Psoas muscle (tissue), 8 donors: ENCODE results near the gene PRKCA. TPM values are rescaled to one million over a fixed set of nuclear protein-coding genes. Genes with fewer than 3 reads are reported as not detected.

Experiments
- ATAC-seq, 4 donors: fragments of 200-7000 bp; cut with Tn5 transposase; one replicate each; pipeline ENCODE4 v1.9.1; 2020; ENCODE audit warnings: moderate library complexity in 3 of 4, mild to moderate bottlenecking in 2 of 4
- DNase-seq, 2 donors: peaks; one replicate each; pipeline ENCODE4 v3.0.0-alpha.2; 2020
- H3K27ac ChIP-seq: fragments of 200-600 bp; one replicate; pipeline ENCODE4 v1.8.0; 2022
- H3K27me3 ChIP-seq, 3 donors: fragments of 200-600 bp in 1 of 3; one replicate each; pipeline versions ENCODE4 v1.6.1 to v1.8.0; 2013 to 2022; ENCODE audit warnings: low read length in 2 of 3, mild to moderate bottlenecking in 2 of 3, moderate library complexity in 1 of 3; ENCODE audit not compliant: insufficient read depth in 3 of 3
- H3K36me3 ChIP-seq, 2 donors: fragments of 200-600 bp in 1 of 2; one replicate each; pipeline versions ENCODE4 v1.6.1 to v1.8.0; 2013 to 2022; ENCODE audit warnings: low read depth in 1 of 2, mild to moderate bottlenecking in 1 of 2, moderate library complexity in 1 of 2; ENCODE audit not compliant: insufficient read depth in 1 of 2
- H3K4me1 ChIP-seq: fragments of 200-600 bp; one replicate; pipeline ENCODE4 v1.8.0; 2022
- H3K4me3 ChIP-seq: fragments of 200-600 bp; one replicate; pipeline ENCODE4 v1.8.0; 2022; ENCODE audit warnings: mild to moderate bottlenecking
- H3K9me3 ChIP-seq: fragments of 200-600 bp; one replicate; pipeline ENCODE4 v1.8.0; 2022
- CTCF ChIP-seq: fragments of 200-600 bp; IDR thresholded peaks from one replicate; pipeline ENCODE4 v1.8.0; 2022; ENCODE audit warnings: antibody characterized with exemption
- WGBS, 3 donors: extraction: QIAGEN DNeasy Blood & Tissue Kit; methylation state at CpG; one replicate each; pipeline versions ENCODE4 v1.1.6 to v1.1.7; 2013; 5-methylcytosine and 5-hydroxymethylcytosine counted together
- intact Hi-C, 2 donors: fragments of 100-400 bp; cut with DNase I; formaldehyde crosslinking; loops; one replicate each; pipeline versions ENCODE4 v1.11.0 to v1.14.2; 2022
- polyA plus RNA-seq, 3 donors: library from polyadenylated mRNA; stranded (reverse); fragments of 200-250 nt; gene quantifications; one replicate each; pipeline ENCODE4 v1.2.3, GENCODE V29; 2013
- total RNA-seq, 4 donors: library from RNA; stranded (reverse); fragmentation: NEBNext Ultra II Directional in 2 of 4; extraction: Animal tissue kit (Norgen Biotek cat#: 25700) in 2 of 4; gene quantifications; one replicate each; pipeline versions ENCODE4 v1.2.1 to v1.2.4, GENCODE V29; 2021 to 2023
- donor health status: healthy with polysubstance abuse.
- donor health status: DM: no; HTN: no; CAD: no; lungs with moderate emphysema.
- donor health status: Bipolar disorder and iron deficiency.
- donor health status: healthy.
- donor health status: DM: yes; HTN: yes; CAD: no.
- donor health status: DM: no; HTN: no; CAD: no.
- donor health status: DM: no; HTN: no; CAD: no.
- donor health status: DM: yes; HTN: yes; CAD: no.

The PRKCA gene
- total and polyA plus RNA-seq, 7 donors, result 0.35 to 15.5 (median 8.2) TPM

DNA sequence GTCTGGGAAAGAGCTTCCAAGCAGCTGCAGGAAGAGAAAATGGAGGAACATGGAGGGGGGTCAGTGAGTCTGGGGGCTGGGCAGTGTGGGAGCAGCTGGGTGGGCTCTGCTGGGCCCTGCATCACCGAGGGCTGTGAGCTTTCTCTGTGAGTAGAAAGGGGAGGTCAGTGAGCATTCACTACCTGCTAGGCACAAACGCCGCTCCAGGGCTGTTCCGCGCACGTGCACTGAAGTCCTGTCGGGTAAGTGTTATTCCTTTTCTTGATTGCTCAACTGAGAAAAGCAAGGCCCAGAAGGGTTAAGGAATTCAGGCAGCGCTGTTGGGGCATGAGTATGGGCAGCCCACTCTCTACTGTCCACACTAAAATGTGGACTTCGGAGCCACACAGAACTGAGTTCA is 537.2 kb downstream of the PRKCA start:
- no peaks in the 10 kb centered on the region for H3K9me3 ChIP-seq
- WGBS, 3 donors, result 79 to 83% (median 81%) methylated on average over 9 of the region's 9 CpGs
- no peak for DNase-seq
- no peak overlapping the region for H3K27ac ChIP-seq
- no peak for TF ChIP-seq CTCF
- H3K36me3 ChIP-seq, result no peaks in the 10 kb centered on the region
- intact Hi-C loops, result no loop called here
- H3K4me3 ChIP-seq, result no peak overlapping the region
- no peak for ATAC-seq
- peaks cover 0 to 29% (median 17%) of the 10 kb centered on the region in 3 donors for H3K27me3 ChIP-seq
- H3K4me1 ChIP-seq, result no peaks in the 10 kb centered on the region

DNA sequence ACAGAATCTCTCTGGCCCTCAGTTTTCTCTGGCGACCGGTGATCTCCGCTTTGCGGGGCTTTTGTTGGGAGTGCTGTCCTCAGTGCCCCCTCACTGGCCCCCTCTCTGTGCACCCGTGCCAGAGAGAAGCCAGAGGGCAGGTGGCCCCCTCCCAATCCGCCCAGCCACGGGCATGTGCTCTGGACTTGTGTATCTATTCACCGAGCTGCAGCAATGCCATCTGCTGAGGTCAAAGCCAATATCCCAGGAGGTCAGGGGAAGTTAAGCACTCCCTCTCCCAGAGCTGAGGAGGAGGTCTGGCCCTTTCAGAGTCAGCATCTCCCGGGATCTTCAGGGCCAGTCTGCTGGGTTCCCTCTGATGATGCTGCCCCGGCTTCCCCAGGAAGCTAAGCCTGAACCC is 537.6 kb downstream of the PRKCA start:
- no peak overlapping the region for H3K27ac ChIP-seq
- DNase-seq (no peak), ATAC-seq (no peak)
- no peak for TF ChIP-seq CTCF
- H3K4me3 ChIP-seq, result no peak overlapping the region
- intact Hi-C loops, result no loop called here
- WGBS, 3 donors, result 59 to 63% (median 61%) methylated on average over 10 of the region's 10 CpGs
- H3K36me3 ChIP-seq, result no peaks in the 10 kb centered on the region
- no peaks in the 10 kb centered on the region for H3K9me3 ChIP-seq
- H3K27me3 ChIP-seq, result peaks cover 0 to 24% (median 17%) of the 10 kb centered on the region in 3 donors
- H3K4me1 ChIP-seq, result no peaks in the 10 kb centered on the region

- 48 to 68% (median 67%) methylated on average over 4 of the region's 4 CpGs for WGBS, 3 donors
- intact Hi-C loops, result no loop called here
- Histone ChIP-seq H3K27me3 (peaks cover 0 to 12% (median 5%) of the 10 kb centered on the region in 3 donors), H3K4me1 (no peaks in the 10 kb centered on the region), H3K36me3 (no peaks in the 10 kb centered on the region), H3K9me3 (no peaks in the 10 kb centered on the region), H3K4me3 (no peak overlapping the region), H3K27ac (no peak overlapping the region)
- ATAC-seq (no peak), DNase-seq (no peak)
- TF ChIP-seq CTCF, result no peak
These were observed 538.9 kb downstream of the PRKCA start for GRCh38 chr17:66841328-66841727.

DNA sequence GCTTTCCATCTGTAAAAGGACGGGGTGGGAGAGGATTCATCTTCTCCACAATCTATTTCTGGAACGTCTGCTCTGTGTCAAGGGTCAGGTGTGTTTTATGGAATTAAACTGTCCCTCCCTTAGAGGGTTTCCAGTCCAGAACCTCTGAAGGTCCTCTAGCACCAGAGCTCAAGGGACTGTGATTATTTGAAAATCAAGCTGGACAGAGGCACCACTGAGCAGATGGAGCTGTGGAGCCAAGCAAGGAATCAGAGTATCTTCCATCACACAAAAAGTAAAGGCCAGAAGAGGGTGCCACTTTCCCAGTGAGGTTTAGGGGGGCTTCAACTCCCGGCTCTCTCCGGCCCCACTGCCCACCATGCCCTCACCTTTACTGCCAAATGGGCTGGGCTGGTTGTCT is 539.3 kb downstream of the PRKCA start:
- 61 to 75% (median 66%) methylated on average over 3 to 4 of the region's 4 CpGs for WGBS, 3 donors
- no peaks in the 10 kb centered on the region for H3K9me3 ChIP-seq
- H3K36me3 ChIP-seq, result no peaks in the 10 kb centered on the region
- DNase-seq (no peak), ATAC-seq (no peak)
- peaks cover 0 to 7% (median 4%) of the 10 kb centered on the region in 3 donors for H3K27me3 ChIP-seq
- intact Hi-C loops, result no loop called here
- H3K27ac ChIP-seq, result no peak overlapping the region
- no peaks in the 10 kb centered on the region for H3K4me1 ChIP-seq
- TF ChIP-seq CTCF, result no peak
- H3K4me3 ChIP-seq, result no peak overlapping the region

DNA sequence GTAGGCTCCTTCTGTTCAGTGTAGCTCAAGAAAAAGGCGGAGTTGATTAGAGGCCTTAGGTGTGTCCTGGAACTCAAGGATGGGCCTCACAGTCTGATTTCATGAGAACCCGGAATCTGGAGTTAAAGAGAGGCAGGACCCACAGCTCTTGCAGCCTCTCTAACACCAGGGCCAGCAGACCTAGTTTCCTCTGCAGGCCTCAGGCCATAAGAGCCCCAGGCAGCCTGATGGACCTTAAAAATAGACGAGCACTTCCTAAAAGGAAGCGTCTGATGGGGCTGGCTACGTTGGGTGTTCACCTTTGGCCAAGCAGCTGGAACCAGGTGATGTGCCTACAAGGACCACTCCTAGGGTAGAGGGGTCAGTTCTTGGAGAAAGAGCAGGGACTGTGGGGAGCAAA is 540.1 kb downstream of the PRKCA start:
- TF ChIP-seq CTCF, result no peak
- DNase-seq (no peak), ATAC-seq (no peak)
- Histone ChIP-seq H3K27ac (no peak overlapping the region), H3K4me3 (no peak overlapping the region), H3K27me3 (peaks cover 0 to 4% (median 0%) of the 10 kb centered on the region in 3 donors), H3K36me3 (no peaks in the 10 kb centered on the region), H3K4me1 (no peaks in the 10 kb centered on the region), H3K9me3 (no peaks in the 10 kb centered on the region)
- 73 to 87% (median 75%) methylated on average over 5 of the region's 5 CpGs for WGBS, 3 donors
- intact Hi-C loops, result no loop called here
